Measurements from ENCODE around the gene SLC52A3.

SLC52A3 gene

DNA sequence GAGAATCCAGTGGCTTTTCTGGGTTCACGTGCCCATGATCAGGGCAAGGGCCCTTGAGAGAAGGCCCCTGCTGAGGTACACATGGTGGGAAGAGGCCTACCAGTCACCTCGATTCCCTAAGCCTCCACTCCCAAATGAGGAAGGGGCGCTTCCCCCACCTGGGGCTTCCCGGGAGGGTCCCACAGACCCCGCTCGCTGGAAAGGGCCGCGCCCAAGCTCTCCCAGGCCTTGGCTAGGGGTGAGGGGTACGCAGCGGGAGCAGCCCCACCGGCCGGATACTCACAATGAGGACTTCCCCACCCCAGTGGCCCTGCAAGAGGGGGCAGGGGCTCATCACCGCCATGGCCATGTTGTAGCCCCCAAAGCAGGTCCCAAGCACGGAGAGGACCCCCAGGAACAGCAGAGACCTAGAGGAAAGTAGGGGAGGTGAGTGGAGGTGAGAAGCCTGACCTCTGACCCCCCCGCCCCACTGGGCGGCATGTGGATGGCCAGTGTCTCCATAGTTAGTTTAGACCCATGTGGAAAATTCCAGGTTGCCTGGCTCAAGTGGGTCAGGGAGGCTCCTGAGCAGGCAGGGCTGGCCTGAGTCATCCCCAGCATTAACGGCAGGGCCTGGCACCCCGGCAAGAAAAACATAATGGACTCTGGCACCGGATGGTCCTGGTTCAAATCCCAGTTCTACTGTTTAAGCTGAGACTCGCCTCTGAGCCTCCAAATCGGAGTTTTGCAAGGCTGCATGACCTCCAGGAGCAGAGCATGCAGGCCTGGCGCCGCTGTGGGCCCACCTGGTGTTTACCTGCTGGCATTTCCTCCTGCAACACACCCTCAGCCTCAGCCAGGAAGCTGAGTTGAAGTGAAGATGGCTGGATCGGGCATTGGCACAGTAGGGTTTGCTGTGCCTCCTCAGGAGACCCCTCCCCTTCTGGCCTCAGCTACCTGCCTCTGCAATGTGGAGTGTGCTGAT, 6.6 kb downstream of the SLC52A3 start:
- Histone ChIP-seq H3K9me3 (ENCODE audit: low read length) (no peaks in the 10 kb centered on the region), H3K9ac (ENCODE audit: low read length) (no peak overlapping the region), H3K27me3 (ENCODE audit: control insufficient read depth in 1 of 2, insufficient read depth in 2 of 2, low read length in 2 of 2) (peaks cover 0 to 10% of the 10 kb centered on the region in 2 donors), H3K36me3 (ENCODE audit: insufficient read depth, low read length) (no peaks in the 10 kb centered on the region), H3K4me1 (ENCODE audit: insufficient read depth, low read length) (no peaks in the 10 kb centered on the region), H3K27ac (ENCODE audit: low read depth, low read length) (no peak overlapping the region), H3K4me3 (ENCODE audit: low read depth in 1 of 2, low read length in 2 of 2) (no peak overlapping the region)

DNA sequence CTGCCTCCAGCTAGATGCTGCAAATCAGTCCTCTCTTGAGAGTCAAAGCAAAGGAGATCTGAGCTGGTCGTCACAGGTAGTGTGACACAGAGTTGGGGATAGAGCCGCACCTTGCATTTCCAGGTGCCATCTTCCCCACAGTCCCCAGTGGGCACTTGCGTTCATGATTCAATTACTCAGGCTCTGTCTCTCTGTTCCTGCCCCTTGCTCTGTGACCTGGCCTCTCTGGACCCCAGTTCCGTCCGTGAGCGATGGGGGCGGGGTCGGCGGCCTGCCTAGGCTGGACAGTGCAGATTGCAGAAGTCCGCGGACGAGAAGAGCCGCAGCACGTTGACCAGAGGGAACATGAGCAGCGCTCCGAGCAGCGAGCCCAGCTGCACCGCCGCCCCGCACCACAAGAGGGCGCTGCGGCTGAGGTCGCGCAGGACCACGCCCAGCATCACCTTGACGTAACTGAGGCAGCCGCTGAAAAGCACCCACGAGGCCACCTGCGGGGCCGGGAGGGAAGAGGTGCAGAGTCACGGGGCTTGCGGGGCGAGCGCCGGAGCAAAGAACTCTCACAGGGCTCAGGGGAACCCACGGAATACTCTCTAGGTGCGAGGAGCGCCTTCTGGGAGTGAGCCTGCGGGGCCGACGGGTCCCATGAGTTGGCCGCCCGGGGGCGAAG, 7.4 kb downstream of the SLC52A3 start:
- Histone ChIP-seq H3K27me3 (ENCODE audit: control insufficient read depth in 1 of 2, insufficient read depth in 2 of 2, low read length in 2 of 2) (peaks cover 0 to 10% of the 10 kb centered on the region in 2 donors), H3K4me3 (ENCODE audit: low read depth in 1 of 2, low read length in 2 of 2) (no peak overlapping the region), H3K9ac (ENCODE audit: low read length) (no peak overlapping the region), H3K9me3 (ENCODE audit: low read length) (no peaks in the 10 kb centered on the region), H3K27ac (ENCODE audit: low read depth, low read length) (no peak overlapping the region), H3K4me1 (ENCODE audit: insufficient read depth, low read length) (no peaks in the 10 kb centered on the region), H3K36me3 (ENCODE audit: insufficient read depth, low read length) (no peaks in the 10 kb centered on the region)

DNA sequence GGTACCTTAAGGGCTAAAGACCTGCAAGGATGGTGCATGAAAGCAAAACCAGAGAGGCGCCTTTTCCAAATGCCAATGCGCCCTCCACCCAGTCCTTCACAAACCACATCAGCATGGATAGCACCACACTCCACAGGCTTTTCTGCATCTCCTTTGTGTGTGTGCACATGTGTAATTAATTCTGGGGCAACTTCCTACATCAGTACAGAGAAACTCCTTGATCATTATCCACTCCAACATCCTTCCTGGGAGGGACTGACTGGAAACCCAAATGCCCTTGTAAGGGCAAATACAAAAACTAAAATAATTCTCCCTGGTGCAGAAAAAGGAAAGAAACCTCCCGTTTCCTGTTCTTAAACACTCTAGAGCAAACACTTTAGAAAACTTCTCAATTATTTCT, 10.8 kb downstream of the SLC52A3 start:
- no peak overlapping the region for H3K27ac ChIP-seq (ENCODE audit: low read depth, low read length)

DNA sequence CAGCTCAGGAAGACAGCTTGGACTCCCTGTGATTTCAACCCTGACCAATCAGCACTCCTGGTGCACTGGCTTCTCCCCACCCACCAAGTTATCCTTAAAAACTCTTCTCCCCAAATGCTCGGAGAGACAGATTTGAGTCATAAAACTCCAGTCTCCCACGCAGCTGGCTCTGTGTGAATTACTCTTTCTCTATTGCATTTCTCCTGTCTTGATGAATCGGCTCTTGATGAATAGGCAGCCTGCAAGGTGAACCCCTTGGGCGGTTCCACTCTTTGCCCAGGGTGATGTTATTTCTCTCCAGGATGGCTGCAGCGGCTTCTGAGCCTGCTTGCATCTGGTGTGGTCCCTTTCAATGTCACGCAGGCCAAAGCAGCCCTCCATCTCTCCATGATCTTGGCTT, 12.4 kb downstream of the SLC52A3 start:
- H3K27me3 ChIP-seq (ENCODE audit: control insufficient read depth in 1 of 2, insufficient read depth in 2 of 2, low read length in 2 of 2) = peaks cover 0 to 6% of the 10 kb centered on the region in 2 donors
- no peaks in the 10 kb centered on the region for H3K9me3 ChIP-seq (ENCODE audit: low read length)
- H3K27ac ChIP-seq (ENCODE audit: low read depth, low read length) = no peak overlapping the region
- no peaks in the 10 kb centered on the region for H3K4me1 ChIP-seq (ENCODE audit: insufficient read depth, low read length)
- no peak overlapping the region for H3K4me3 ChIP-seq (ENCODE audit: low read depth in 1 of 2, low read length in 2 of 2)
- no peaks in the 10 kb centered on the region for H3K36me3 ChIP-seq (ENCODE audit: insufficient read depth, low read length)
- no peak overlapping the region for H3K9ac ChIP-seq (ENCODE audit: low read length)

More for the DNA sequence above, 10.8 kb downstream of the SLC52A3 start:
- no peak overlapping the region for H3K4me3 ChIP-seq (ENCODE audit: low read depth in 1 of 2, low read length in 2 of 2)
- H3K9ac ChIP-seq (ENCODE audit: low read length) = no peak overlapping the region
- H3K4me1 ChIP-seq (ENCODE audit: insufficient read depth, low read length) = no peaks in the 10 kb centered on the region
- H3K9me3 ChIP-seq (ENCODE audit: low read length) = no peaks in the 10 kb centered on the region
- peaks cover 0 to 10% of the 10 kb centered on the region in 2 donors for H3K27me3 ChIP-seq (ENCODE audit: control insufficient read depth in 1 of 2, insufficient read depth in 2 of 2, low read length in 2 of 2)
- H3K36me3 ChIP-seq (ENCODE audit: insufficient read depth, low read length) = no peaks in the 10 kb centered on the region

DNA sequence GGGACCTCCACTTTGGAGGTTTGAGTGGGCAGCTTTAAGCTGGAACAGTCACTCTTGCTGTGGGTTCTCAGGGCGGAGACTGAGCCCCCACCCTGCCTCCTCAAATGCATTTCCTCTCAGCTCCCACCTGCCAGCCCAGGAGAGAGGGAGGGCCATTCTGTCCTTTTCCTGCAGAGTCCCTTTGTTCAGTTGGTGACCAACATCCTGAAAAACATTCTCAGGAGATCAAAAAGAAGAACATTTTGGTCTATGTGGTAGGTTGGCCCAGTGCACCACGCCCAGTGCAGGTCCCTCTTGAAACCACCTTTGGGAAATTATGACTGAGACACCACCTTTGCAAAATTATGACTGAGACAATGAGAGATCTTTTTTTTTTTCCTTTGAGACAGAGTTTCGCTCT, 13.4 kb downstream of the SLC52A3 start:
- Histone ChIP-seq H3K9me3 (ENCODE audit: low read length) (no peaks in the 10 kb centered on the region), H3K36me3 (ENCODE audit: insufficient read depth, low read length) (no peaks in the 10 kb centered on the region), H3K9ac (ENCODE audit: low read length) (no peak overlapping the region), H3K27me3 (ENCODE audit: control insufficient read depth in 1 of 2, insufficient read depth in 2 of 2, low read length in 2 of 2) (no peaks in the 10 kb centered on the region), H3K27ac (ENCODE audit: low read depth, low read length) (no peak overlapping the region), H3K4me1 (ENCODE audit: insufficient read depth, low read length) (no peaks in the 10 kb centered on the region), H3K4me3 (ENCODE audit: low read depth in 1 of 2, low read length in 2 of 2) (no peak overlapping the region)

DNA sequence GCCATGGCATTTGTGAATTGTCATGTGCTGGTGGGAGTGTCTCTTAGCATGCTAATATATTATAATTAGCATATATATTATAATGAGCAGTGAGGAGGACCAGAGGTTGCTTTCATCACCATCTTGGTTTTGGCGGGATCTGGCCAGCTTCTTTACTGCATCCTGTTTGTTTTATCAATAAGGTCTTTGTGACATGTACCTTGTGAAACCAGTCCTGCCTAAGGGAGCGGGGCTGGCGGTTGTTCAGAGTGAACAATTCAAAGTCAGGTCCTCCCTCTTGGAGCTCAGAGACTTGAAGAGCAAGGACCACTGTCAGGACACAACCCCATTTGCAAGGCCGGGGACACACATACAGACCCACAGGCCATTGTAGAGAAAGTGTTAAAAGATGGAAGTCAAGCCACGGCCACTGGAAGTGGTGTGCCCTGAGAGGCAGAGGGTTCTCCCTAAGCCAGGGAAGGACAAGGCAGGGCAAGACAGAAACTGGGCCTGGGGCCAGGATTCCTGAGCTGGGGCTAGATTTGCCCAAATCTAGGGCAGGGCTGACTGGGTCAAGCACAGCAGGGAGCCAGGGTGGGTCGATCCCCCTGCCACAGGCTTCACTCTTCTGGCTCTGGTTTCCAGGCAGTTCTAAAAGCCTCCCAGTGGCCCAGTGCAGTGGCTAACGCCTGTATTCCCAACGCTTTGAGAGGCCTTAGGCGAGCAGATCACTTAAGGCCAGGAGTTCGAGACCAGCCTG, 14.2 kb downstream of the SLC52A3 start:
- Histone ChIP-seq H3K9me3 (ENCODE audit: low read length) (no peaks in the 10 kb centered on the region), H3K4me3 (ENCODE audit: low read depth in 1 of 2, low read length in 2 of 2) (no peak overlapping the region), H3K27me3 (ENCODE audit: control insufficient read depth in 1 of 2, insufficient read depth in 2 of 2, low read length in 2 of 2) (no peaks in the 10 kb centered on the region), H3K9ac (ENCODE audit: low read length) (no peak overlapping the region), H3K27ac (ENCODE audit: low read depth, low read length) (no peak overlapping the region), H3K4me1 (ENCODE audit: insufficient read depth, low read length) (no peaks in the 10 kb centered on the region), H3K36me3 (ENCODE audit: insufficient read depth, low read length) (no peaks in the 10 kb centered on the region)

DNA sequence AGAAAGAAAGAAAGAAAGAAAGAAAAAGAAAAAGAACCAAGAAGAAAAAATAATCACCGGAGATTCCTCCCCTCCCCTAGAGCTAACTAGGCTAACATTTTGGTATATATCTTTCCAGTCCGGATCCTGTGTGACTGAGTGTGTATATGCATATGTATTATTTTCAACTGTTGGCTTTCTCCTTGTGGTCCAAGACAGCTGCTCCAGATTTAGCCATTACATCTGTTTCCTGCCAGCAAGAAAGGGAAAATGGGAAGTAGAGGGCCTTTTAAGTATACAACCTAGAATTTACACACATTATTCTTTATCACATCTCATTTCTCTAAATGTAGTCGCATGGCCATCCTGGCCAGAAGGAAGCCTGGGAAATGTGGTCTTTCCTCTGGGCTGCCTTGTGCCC, 15.2 kb downstream of the SLC52A3 start:
- Histone ChIP-seq H3K9me3 (ENCODE audit: low read length) (no peaks in the 10 kb centered on the region), H3K9ac (ENCODE audit: low read length) (no peak overlapping the region), H3K27me3 (ENCODE audit: control insufficient read depth in 1 of 2, insufficient read depth in 2 of 2, low read length in 2 of 2) (no peaks in the 10 kb centered on the region), H3K4me1 (ENCODE audit: insufficient read depth, low read length) (no peaks in the 10 kb centered on the region), H3K4me3 (ENCODE audit: low read depth in 1 of 2, low read length in 2 of 2) (no peak overlapping the region), H3K36me3 (ENCODE audit: insufficient read depth, low read length) (no peaks in the 10 kb centered on the region), H3K27ac (ENCODE audit: low read depth, low read length) (no peak overlapping the region)

DNA sequence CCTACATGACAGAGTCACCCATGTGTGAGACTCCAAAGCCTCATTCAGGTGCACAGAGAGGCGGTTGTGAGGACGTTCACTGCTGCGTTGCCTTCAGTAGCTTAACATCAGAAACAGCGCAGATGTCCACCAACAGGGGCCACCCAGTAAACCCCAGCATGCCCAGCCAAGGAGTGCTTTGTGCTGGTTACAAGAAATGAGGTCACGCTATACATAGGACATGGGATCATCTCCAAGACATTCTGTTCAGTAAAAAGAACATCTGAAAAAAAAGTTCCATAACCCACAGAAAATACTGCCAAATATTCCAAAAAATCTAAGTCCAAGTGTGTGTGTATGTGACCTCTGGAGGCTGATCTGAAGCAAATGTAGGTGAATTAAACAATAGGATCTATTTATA, 16.0 kb downstream of the SLC52A3 start:
- H3K4me3 ChIP-seq (ENCODE audit: low read depth in 1 of 2, low read length in 2 of 2) = no peak overlapping the region
- H3K9ac ChIP-seq (ENCODE audit: low read length) = no peak overlapping the region
- H3K27me3 ChIP-seq (ENCODE audit: control insufficient read depth in 1 of 2, insufficient read depth in 2 of 2, low read length in 2 of 2) = no peaks in the 10 kb centered on the region
- H3K4me1 ChIP-seq (ENCODE audit: insufficient read depth, low read length) = no peaks in the 10 kb centered on the region
- H3K9me3 ChIP-seq (ENCODE audit: low read length) = no peaks in the 10 kb centered on the region
- H3K27ac ChIP-seq (ENCODE audit: low read depth, low read length) = no peak overlapping the region
- H3K36me3 ChIP-seq (ENCODE audit: insufficient read depth, low read length) = no peaks in the 10 kb centered on the region

DNA sequence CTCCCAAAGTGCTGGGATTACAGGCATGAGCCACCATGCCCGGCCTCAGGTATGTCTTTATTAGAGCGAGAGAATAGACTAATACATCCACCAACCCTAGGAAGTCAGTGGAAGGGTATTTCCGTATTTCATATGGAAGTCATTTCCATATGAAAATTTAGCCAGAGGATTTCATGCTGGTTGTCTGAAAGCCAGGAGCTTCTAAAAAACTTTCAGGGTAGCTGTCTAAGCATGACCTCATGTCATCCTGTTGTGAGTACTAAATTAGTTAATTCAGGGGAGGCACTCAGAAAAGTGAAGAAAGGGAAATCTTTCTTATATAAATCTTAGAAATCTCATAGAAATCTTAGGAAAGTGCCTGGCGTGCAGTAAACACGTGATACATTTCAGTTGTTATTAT, 16.5 kb downstream of the SLC52A3 start:
- H3K27ac ChIP-seq (ENCODE audit: low read depth, low read length) = no peak overlapping the region
- H3K9me3 ChIP-seq (ENCODE audit: low read length) = no peaks in the 10 kb centered on the region
- H3K36me3 ChIP-seq (ENCODE audit: insufficient read depth, low read length) = no peaks in the 10 kb centered on the region
- H3K27me3 ChIP-seq (ENCODE audit: control insufficient read depth in 1 of 2, insufficient read depth in 2 of 2, low read length in 2 of 2) = no peaks in the 10 kb centered on the region
- no peak overlapping the region for H3K9ac ChIP-seq (ENCODE audit: low read length)
- no peaks in the 10 kb centered on the region for H3K4me1 ChIP-seq (ENCODE audit: insufficient read depth, low read length)
- H3K4me3 ChIP-seq (ENCODE audit: low read depth in 1 of 2, low read length in 2 of 2) = no peak overlapping the region

DNA sequence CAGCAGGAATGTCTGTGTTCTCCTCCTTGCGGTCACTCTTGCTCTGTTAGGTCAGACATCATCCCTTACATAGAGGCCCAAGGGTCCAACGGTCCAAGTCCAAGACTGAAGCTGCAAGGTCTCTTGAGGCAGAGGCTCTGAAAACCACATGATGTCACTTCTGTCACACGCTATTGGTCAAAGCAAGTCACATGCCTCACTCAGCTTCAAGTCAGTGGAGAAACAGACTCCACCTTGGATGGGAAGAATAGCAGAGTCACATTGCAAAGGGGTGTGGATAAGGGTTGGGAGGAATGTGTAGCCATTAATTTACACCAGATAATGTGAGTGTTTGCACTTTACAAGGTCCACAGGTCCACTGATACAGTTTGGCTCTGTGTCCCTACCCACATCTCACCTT, 17.5 kb downstream of the SLC52A3 start:
- Histone ChIP-seq H3K4me3 (ENCODE audit: low read depth in 1 of 2, low read length in 2 of 2) (no peak overlapping the region), H3K4me1 (ENCODE audit: insufficient read depth, low read length) (no peaks in the 10 kb centered on the region), H3K9me3 (ENCODE audit: low read length) (no peaks in the 10 kb centered on the region), H3K36me3 (ENCODE audit: insufficient read depth, low read length) (no peaks in the 10 kb centered on the region), H3K27me3 (ENCODE audit: control insufficient read depth in 1 of 2, insufficient read depth in 2 of 2, low read length in 2 of 2) (no peaks in the 10 kb centered on the region), H3K27ac (ENCODE audit: low read depth, low read length) (no peak overlapping the region), H3K9ac (ENCODE audit: low read length) (no peak overlapping the region)

DNA sequence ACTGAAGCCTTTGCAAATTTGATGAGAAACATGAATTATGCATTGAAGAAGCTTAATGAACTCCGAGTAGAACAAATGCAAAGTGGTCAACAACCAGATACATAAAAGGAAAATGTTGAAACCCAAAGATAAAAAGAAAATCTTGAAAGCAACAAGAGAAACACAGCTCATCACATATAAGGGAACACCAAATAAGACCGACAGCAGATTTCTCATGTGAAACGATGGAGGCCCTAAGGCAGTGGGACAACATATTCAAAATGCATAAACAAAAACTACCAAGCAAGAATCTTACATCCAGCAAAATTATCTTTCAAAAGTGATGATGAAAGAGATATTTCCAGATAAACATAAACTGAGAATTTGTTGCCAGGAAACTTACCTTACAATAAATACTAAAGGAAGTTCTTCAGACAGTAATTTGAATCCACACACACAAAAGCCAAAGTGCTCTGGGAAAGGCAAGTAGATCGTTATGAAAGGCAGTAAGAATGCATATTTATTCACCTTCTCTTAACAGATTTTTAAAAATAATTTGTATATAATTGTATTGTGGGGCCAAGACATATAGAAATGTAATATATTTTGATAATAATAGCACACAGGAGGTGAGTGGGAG, 22.5 kb downstream of the SLC52A3 start:
- no peaks in the 10 kb centered on the region for H3K9me3 ChIP-seq (ENCODE audit: low read length)
- no peak overlapping the region for H3K9ac ChIP-seq (ENCODE audit: low read length)
- no peak overlapping the region for H3K4me3 ChIP-seq (ENCODE audit: low read depth in 1 of 2, low read length in 2 of 2)
- H3K27me3 ChIP-seq (ENCODE audit: control insufficient read depth in 1 of 2, insufficient read depth in 2 of 2, low read length in 2 of 2) = peaks cover 0 to 5% of the 10 kb centered on the region in 2 donors
- H3K4me1 ChIP-seq (ENCODE audit: insufficient read depth, low read length) = no peaks in the 10 kb centered on the region
- H3K36me3 ChIP-seq (ENCODE audit: insufficient read depth, low read length) = no peaks in the 10 kb centered on the region
- no peak overlapping the region for H3K27ac ChIP-seq (ENCODE audit: low read depth, low read length)
